ENCODE measurements around the gene PKN1.

PKN1 gene

DNA sequence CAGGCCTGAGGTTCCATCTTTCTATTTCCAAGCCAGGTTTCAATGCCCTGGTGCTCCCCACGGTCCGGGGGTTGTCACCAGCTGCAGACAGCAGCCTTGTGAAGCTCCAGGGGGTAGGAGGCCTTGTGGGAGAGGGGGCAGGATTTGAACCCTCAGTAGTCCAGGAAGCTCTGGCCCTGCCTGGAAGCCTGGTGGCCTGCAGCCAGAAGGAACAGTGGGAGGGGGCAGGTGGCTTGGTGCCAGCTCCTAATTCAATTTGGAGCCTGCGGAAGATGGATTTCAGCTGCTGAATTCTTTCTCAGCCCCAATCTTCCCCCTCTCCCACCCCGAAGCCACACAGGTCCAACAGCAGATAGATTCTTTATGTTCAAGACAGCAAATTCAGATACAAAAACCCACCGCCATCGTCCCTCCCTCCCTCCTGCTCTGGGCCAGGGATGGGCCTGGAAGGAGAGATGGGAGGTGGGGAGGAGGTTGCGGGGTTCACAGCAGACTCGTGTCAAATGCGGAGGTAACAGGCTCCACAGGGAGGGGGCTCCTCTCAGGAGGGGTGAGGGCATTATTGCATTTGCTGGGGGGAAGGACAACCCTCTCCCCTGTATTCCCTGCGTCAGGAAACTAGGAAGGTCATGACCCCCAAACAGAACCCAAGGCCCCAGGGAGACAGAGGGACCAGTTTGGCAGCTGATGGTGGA lies 44.5 kb downstream of the PKN1 start:
- peak in 1 of 10 donors; percentile 18 for DNase-seq
- intact Hi-C loops (cut with DNase I) = no loop called here

DNA sequence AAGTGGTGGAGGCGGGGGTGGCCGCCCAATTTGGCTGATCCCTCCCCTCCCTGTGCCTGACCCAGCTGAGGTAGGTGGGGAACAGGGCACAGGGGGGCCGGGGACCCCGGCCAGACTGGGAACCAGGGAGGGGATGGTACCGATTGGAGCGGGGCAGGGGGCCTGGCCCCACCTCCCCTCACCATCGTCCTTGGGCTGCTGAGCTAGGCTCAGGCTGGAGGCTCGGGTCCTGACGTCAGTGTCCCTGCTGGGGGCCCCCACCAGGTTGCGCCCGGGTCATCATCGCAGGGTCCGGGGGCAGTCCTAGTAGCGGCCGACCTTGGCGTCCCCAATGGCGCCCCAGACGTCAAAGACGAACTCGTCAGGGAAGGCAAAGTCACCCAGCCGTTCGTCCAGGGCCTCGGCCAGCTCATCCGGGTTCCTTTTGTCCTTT lies 45.0 kb downstream of the PKN1 start:
- DNase-seq = peak in 1 of 10 donors; percentile 52
- intact Hi-C loops (cut with DNase I) = no loop called here

DNA sequence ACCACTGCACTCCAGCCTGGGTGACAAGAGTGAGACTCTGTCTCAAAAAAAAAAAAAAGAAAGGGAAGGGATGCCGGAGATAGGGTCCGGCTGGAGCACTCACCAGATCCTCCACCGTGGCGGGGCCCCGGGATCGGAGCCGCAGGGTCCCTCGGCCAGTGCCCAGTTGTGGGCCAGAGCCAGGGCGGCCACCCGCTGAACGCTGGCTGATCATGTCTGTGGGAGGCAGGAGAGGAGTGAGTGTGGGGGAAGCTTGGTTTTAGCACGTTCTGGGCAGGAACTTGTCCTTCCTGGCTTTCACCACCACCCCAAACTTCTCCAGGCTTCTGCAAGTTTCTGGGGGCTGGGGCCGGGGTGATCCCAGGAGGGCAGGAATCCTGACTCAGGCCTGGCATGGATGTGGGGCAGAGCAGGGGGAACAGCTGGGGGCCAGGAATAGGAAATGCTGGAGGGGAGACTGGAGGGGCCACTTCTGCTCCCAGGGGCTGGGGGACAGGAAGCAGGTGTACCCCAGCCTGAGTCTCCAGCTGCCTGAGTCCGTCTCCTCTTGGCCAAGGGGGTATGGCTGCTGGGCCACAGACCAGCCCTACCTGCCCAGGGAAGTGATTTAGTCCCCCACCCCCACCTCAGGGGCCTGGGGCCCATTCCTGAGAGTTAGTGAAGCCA lies 46.3 kb downstream of the PKN1 start:
- intact Hi-C loops (cut with DNase I) = no loop called here
- peak in 1 of 10 donors; percentile 70 for DNase-seq

DNA sequence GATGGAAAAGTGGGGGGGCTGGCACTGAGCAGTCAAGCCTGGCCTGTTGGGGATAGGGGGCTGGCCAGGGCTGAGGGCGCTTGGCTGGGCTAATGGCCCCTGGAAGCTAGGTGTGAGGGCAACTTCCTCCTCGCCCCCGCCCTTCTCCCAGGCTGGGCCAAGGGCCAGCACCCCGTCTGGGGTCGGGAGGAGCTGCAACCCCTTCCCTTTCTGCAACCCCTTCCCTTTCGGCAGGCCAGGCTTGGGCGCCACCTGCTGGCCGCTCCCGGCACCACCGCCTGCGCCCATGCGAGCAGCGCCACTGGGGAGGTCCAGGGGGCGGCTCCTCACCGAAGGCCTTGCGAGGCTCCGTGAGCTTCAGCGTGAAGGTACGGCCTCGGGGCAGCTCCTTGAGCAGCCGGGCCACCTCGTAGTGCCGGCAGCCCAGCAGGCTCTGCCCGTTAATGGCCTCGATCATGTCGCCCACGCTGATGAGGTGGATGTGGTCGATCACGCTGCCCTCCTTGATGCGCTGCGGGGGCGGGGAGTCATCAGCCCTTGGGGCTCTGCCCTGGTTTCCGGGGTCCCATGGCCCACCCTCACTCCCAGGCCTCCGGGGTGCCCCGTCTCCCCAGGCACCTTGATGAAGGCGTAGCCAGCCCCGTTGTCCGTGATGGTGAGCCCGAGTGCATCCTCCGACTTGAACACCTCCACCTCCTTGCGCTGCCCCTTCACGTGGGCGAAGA lies 47.0 kb downstream of the PKN1 start:
- DNase-seq = peak in 7 of 10 donors; percentile 39 to 94 (median 59)

DNA sequence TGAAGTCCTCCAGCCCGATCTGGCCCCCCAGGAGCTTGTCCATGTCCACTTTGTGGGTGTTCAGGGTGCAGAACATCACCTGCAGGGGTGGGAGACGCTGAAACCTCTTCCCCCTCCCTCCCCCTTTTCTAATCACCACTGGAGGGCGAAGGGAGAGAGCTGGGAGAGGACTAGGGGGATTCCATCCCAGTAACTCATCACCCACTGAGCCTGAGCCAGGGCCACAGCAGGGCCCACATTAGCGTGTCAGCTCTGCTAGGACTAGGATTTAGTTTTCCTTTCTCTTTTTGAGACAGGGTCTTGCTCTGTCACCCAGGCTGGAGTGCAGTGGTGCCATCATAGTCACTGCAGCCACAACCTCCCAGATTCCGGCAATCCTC lies 47.6 kb downstream of the PKN1 start:
- DNase-seq = no peak

More for the DNA sequence above, 47.0 kb downstream of the PKN1 start:
- intact Hi-C loops (cut with DNase I) = no loop called here

DNA sequence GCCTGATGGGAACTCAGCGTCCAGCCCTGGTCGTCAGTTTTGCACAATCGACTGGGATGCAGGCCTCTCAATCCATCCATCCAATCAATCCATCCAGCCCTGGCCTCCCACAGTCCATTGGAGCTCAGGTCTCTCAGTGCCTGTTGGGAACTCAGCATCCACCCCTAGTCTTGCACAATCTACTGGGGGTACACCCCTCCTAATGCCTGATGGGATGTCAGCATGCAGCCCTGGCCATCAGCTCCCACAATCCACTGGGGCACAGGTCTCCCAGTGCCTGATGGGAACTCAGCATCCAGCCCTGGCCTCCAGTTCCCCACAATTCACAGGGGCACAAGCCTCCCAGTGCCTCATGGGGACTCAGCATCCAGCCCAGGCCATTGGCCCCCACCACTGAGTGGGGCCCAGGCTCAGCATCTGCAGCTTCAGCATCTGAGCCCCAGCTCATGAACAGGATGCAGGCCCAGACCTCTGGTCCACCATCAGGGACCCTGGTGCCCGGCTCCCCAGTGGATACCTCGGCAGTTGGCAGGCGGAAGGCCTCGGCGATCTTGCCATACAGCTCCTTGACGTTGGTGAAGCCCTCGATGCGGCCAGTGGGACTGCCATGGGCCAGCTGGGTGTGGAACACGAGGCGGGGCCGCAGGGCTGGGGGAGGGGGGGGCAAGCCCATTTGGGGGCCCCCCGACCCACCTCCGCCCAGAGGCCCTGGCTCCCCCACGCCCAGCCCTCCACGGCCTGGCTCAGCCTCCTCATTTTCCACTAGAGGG lies 49.3 kb downstream of the PKN1 start:
- intact Hi-C loops (cut with DNase I) = no loop called here
- peak in 1 of 10 donors; percentile 72 for DNase-seq

More for the DNA sequence above, 47.6 kb downstream of the PKN1 start:
- intact Hi-C loops (cut with DNase I) = no loop called here

DNA sequence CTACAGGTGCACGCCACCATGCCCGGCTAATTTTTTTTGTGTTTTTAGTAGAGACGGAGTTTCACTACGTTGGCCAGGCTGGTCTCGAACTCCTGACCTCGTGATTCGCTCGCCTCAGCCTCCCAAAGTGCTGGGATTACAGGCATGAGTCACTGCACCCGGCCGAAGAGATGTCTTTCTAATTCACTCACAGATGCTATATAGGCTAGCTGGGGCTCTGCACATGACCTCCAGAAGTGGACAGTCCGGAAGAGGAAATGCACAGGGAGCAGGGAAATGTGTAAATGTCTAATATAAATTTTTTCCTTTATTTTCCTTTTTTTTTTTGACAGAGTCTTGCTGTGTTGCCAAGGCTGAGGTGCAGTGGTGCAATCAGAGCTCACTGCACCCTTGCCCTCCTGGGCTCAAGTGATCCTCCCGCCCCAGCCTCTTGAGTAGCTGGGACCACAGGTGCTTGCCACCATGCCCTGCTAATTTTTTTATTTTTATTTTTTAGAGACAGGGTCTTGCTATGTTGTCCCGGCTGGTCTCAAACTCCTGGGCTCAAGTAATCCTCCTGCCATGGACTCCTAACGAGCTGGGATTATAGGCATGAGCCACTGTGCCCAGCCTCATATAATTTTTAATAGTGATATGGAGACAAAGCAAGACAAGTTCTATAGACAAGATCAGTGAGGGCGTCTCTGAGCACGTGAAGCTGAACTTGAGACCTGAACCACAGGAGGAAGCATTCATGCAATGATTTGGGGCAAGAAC lies 54.4 kb downstream of the PKN1 start:
- DNase-seq = no peak
- intact Hi-C loops (cut with DNase I) = no loop called here

DNA sequence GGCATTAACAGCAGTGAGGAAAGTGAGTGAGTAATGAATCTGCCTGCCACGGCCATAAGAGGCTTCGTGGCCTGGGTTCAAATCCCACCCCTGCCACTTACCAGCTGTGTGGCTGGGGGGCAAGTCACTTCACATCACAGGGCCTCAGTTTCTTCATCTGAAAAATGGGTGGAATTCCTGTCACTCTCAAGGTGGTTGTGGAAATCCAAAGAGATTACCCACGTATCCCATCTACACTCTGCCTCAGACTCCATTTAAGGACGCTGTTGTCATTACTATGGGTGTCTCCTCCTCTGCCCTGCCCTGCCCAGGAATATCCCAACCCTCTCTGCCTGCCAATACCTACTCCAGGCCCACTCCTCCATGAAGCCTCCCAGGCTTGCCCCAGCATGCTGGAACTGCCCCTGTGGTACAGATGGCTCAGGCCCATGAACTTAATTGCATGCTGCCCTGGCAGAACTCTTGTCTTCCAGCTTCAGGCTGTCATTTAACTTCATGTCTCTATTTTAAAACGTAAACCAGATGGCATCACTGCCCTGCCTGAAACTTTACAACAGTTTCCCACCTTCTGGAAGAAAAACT lies 59.7 kb downstream of the PKN1 start:
- DNase-seq = no peak
- intact Hi-C loops (cut with DNase I) = no loop called here

DNA sequence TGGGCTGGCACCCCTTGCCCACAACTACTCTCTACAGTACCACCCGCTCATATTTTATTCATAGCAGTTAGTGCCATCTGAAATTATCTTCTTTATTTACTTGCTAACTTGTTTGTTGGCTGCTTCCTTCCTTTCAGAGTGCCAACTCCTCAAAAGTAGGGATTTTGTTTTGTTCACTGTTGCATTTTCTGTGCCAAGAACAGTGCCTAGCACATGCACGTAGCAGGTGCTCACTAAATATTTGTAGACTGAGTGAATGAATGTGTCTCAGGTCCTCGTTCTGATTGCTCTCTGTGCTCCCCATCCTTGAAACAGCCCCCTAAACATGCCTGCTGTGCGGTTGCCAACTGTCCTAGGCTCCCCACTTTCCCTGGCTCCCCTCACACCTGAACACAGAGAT lies 61.3 kb downstream of the PKN1 start:
- no peak for DNase-seq
- intact Hi-C loops (cut with DNase I) = no loop called here

DNA sequence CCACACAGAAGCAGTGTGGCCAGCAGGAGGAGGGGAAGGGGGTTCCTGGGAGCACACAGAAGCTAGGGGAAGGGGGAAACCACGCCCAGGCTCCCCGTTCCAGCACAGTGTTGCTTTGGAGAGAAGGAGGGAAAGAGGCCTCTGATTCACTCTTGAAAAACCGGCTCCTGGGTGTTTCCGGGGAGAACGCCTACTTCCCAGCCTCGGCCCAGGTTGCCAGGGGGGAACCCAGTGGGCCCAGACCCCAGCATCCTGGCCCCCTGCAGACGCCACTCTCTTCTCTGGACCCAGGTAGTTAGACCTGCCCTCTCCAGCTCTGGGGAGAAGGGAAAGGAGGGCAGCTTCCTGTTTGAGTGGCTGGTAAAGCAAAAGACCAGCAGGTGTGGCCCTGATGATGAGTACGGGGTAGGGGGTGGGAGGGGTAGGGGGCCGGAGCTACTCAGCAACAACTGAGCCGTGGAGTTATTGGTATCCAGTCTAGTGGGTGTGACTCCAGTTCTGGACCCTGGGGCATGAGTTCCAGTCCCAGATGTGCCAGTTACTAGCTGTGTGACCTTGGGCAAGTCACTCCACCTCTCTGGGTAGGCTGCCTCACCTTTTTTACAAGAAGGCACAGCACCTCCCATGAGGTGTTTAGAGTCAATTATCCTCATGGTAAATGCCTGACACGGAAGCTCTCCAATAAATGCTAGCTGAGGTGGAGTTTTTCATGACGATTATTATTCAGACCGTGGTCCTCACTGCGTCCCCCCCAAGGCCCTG lies 62.0 kb downstream of the PKN1 start:
- intact Hi-C loops (cut with DNase I) = no loop called here
- no peak for DNase-seq

DNA sequence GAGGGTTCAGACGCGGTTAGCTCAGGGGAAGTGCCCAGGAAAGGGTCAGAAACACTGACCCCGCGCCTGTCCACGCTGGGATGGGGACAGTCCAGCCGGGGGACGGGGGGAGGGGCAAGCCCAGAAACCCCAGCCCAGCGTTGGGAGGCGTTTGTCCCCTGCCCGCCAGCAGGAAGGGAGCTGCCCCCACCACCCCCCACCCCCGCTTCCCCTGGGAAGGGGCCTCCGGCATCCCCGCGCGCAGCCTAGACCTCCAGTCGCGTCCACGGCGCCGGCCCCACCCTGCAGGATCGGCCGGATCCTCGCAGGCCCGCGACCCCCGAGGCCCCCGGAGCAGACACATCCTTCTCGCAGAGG lies 62.5 kb downstream of the PKN1 start:
- intact Hi-C loops (cut with DNase I) = loop anchor here (2.0 kb wide), 1 partner anchor 21 kb away; no protein-coding TSS in a partner anchor
- no peak for DNase-seq

DNA sequence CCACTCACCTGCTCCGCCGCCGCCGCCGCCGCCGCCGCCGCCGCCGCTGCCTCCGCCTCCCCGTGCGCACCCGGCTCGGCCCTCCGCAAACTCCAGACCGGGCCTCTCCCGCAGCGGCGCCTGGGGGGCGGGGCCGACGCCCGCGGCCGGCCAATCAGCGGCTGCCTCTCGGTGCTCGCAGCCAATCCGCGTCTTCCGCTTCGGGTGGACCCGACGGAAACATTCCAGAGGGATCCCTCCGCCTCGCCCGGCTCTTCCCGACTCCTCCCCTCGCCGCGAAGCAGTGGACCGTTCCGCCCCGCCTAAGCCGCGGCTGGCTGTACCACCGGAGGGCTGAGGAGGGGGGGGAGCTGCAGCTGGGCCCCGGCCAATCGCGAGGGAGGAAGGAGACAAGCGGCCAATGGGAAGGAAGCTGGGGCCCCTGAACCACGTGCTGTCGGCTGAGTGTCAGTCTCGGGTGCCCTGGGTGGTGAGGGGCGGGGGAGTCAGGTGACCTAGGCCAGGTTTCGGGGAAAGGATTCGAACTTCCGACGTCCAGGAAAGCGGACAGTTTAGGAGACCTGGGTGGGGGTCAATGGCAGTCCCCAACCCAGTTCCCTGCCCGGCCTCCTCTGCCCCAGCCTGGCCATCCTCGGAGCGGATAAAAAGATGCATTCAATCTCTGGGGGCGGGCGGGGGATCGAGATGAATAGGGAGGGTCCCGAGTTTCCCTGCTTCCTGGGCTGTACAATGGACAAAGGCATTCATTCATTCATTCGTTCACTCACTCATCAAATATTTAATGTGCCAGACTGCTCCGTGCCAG lies 63.1 kb downstream of the PKN1 start, which contains the start of gene GIPC1:
Gene GIPC1 (minus strand): TSS at position 99 of the 805 bp plus-strand sequence. CDS start 13,151 bp downstream, outside the sequence.
- intact Hi-C loops (cut with DNase I) = loop anchor here (2.0 kb wide), 1 partner anchor 21 kb away; no protein-coding TSS in a partner anchor
- DNase-seq = peak; percentile 96 to 100 (median 98)

DNA sequence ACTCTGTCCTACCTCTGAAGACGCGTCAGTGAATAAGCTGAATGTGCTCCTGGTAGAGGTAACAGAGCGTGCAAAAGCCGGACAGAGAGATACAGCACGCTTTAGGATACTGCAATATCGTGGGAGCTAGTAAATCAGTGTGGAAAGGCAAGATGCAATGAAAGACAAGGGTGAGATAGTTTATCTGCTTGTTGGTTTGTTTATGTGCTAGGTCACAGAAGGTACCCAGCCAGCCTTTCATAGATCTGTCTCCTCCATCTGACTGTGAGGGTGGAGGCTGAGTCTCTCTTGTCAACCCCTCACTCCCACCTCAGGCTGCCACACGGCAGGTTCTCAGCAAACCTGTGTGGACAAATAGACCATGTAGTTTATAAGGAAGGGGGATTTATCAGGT lies 63.7 kb downstream of the PKN1 start:
- no peak for DNase-seq
- intact Hi-C loops (cut with DNase I) = loop anchor here (2.0 kb wide), 1 partner anchor 20 kb away; no protein-coding TSS in a partner anchor

DNA sequence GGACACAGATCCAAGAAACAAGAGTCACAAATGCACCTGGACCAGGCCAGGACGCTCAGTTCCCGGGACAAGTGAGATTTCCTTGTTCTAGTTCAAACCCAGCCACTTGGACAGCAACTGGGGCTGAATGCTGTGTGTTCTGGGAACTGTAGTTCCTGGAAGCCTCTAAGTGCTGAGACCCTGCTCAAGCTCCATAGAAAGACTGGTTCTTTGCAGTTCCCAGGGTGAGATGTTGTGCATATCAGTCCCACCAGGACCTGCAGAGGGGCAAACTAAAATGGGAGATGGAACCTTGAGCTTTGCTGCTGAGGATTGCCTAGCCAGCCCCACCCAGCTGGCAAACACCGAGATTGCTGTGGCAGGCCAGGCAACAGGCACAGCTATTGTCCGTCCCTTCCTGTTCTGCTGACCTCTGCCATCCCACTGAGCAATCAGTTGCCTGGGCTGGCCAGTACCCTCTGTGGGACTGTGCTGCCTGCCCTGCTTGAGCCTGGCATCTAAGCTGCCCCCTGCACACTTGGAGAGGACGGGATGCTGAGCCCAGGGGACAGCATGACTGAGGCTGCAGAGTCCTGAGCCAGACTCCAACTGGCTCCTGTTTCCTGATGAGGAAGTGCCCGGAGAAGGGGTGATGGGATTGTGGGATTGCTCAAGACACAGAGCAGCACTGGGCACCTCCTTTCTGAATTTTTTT lies 64.3 kb downstream of the PKN1 start:
- DNase-seq = peak in 8 of 10 donors; percentile 27 to 93 (median 64)
- intact Hi-C loops (cut with DNase I) = loop anchor here (2.0 kb wide), 1 partner anchor 19 kb away; no protein-coding TSS in a partner anchor

DNA sequence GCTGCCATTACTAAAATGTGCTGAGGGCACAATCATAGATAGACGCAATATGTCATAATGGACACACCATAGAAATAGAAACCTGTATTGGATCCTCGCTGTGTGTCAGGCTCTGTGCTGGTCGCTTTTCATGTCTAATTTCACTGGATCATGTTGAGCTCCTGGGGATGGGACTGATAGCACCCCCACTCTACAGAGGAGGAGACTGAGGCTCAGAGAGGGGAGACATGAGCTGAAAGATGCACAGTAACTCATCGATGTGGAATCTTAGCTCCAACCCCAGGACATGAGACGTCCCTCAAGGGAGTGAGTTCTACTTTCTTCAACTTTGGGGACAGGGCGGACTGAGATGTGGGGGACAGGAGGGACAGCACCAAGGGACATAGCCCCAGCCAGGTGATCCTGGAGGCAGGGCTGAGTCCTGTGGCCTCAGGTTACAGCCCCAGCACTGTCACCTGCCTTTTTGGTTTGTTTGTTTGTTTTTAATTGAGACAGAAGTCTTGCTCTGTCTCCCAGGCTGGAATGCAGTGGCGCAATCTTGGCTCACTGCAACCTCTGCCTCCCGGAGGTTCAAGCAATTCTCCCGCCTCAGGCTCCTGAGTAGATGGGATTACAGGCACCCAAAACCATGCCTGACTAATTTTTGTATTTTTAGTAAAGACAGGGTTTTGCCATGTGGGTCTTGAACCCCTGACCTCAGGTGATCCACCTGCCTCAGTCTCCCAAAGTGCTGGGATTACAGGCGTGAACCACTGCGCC lies 69.4 kb downstream of the PKN1 start:
- intact Hi-C loops (cut with DNase I) = no loop called here
- DNase-seq = no peak

DNA sequence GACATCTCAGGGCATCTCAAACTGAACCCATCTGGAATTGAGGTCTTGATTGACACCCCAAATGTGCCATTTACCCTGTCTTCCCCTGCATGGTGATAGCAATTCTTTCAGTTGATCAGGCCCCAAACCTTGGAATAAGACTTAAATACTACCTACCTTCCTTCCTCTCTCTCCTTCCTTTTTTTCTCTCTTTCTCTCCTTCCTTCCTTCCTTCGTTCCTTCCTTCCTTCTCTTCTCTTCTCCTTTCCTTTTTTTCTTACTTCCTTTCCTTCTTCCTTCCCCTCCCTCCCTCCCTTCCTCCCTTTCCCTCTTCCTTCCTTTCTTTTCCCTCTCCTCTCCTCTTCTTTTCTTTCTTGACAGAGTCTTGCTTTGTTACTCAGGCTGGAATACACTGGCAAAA lies 70.2 kb downstream of the PKN1 start:
- DNase-seq = no peak
- intact Hi-C loops (cut with DNase I) = no loop called here
